ENCODE measurements around the gene RAB27B. TPM values are rescaled to one million over a fixed set of nuclear protein-coding genes. Genes with fewer than 3 reads are reported as not detected.

The RAB27B gene
- total and polyA plus RNA-seq, 2 of the 8 experiments (the other 6 are each of a cell fraction or from before 2014, with no cell fraction given): 0.05 to 0.60 TPM

GRCh38 chr18:54787121-54787520, 41.2 kb upstream of the RAB27B start:
- H3K14ac ChIP-seq (ENCODE audit: insufficient read length): no peak overlapping the region
- H3K27me3 ChIP-seq (replicated peaks in 1 of 4; ENCODE audit: control insufficient read depth in 3 of 4, extremely low read depth in 1 of 4, insufficient read depth in 3 of 4, low read length in 3 of 4): no peaks in the 10 kb centered on the region
- no peak overlapping the region for H2BK5ac ChIP-seq (ENCODE audit: low read depth, low read length)
- no peak overlapping the region for H4K8ac ChIP-seq (ENCODE audit: extremely low read depth, insufficient read depth, low read length)
- POLR2A ChIA-PET (ENCODE audit: partially characterized antibody): no interaction called here
- H3K23me2 ChIP-seq (ENCODE audit: low read depth, low read length): no peaks in the 10 kb centered on the region
- no peaks in the 10 kb centered on the region for H3K9me3 ChIP-seq (ENCODE audit: insufficient read depth in 2 of 2, low read depth in 1 of 2, low read length in 1 of 2)
- H3K4me3 ChIP-seq (ENCODE audit: extremely low read depth in 1 of 4, insufficient read depth in 2 of 4, low read depth in 3 of 4, low read length in 4 of 4): no peak overlapping the region
- DNase-seq (ENCODE audit: low read depth in 1 of 2, low spot score in 2 of 2): no peak
- H3K4me1 ChIP-seq (replicated peaks in 1 of 4; ENCODE audit: control insufficient read depth in 3 of 4, insufficient read depth in 4 of 4, low read length in 3 of 4): no peaks in the 10 kb centered on the region
- H4K91ac ChIP-seq (replicated peaks; ENCODE audit: insufficient read length, low read length): no peak overlapping the region
- no peak overlapping the region for H3K56ac ChIP-seq (replicated peaks; ENCODE audit: insufficient read length, low read depth, low read length)
- CTCF ChIA-PET (ENCODE audit: partially characterized antibody): interaction anchor here (0.6 kb wide), 1 partner anchor 141 kb away, joined by 4 read pairs; no protein-coding TSS in a partner anchor
- no peaks in the 10 kb centered on the region for H3K79me1 ChIP-seq (ENCODE audit: low read depth, low read length)
- H3K36me3 ChIP-seq (ENCODE audit: control insufficient read depth in 2 of 4, insufficient read depth in 4 of 4, low read length in 3 of 4): no peaks in the 10 kb centered on the region
- H2BK12ac ChIP-seq (ENCODE audit: low read depth, low read length): no peak overlapping the region
- no peak overlapping the region for H4K5ac ChIP-seq (ENCODE audit: insufficient read length, low read depth, low read length)
- no peaks in the 10 kb centered on the region for H4K20me1 ChIP-seq (replicated peaks in 1 of 2; ENCODE audit: control insufficient read depth in 1 of 2, insufficient read depth in 2 of 2, low read length in 2 of 2)
- no peak overlapping the region for H3K9ac ChIP-seq (replicated peaks in 1 of 4; ENCODE audit: extremely low read depth in 1 of 4, low read depth in 3 of 4, low read length in 3 of 4)
- no peaks in the 10 kb centered on the region for H3K79me2 ChIP-seq (ENCODE audit: control insufficient read depth in 1 of 2, insufficient read depth in 2 of 2, low read length in 2 of 2)
- TF ChIP-seq EZH2 (IDR thresholded peaks at IDR 0.05; ENCODE audit: low read depth, low read length, severe bottlenecking): no peak
- TF ChIP-seq ATF2 (IDR thresholded peaks at IDR 0.05; ENCODE audit: low read length): no peak
- TF ChIP-seq SP2 (IDR thresholded peaks at IDR 0.05; ENCODE audit: low read length): no peak
- no peak for TF ChIP-seq HDAC6 (IDR thresholded peaks at IDR 0.05; ENCODE audit: low read depth, low read length)
- TF ChIP-seq SIRT6 (IDR thresholded peaks at IDR 0.05; ENCODE audit: low read length): no peak
- no peak for TF ChIP-seq CHD2 (IDR thresholded peaks at IDR 0.05; ENCODE audit: low read length)
- no peak for TF ChIP-seq BACH1 (IDR thresholded peaks at IDR 0.05; ENCODE audit: low read length)
- TF ChIP-seq BCL11A (IDR thresholded peaks at IDR 0.05; ENCODE audit: low read depth in 2 of 2, low read length in 2 of 2): no peak
- TF ChIP-seq SIN3A (conservative IDR thresholded peaks at IDR 0.05 in 1 of 2, IDR thresholded peaks at IDR 0.05 in 1 of 2; ENCODE audit: low read depth in 1 of 2, low read length in 2 of 2): no peak
- TF ChIP-seq GABPA (IDR thresholded peaks at IDR 0.05; ENCODE audit: borderline replicate concordance, insufficient read depth, low read length): no peak
- H3K27ac ChIP-seq (ENCODE audit: low read depth, low read length): no peak overlapping the region
- H2BK20ac ChIP-seq (ENCODE audit: low read length): no peak overlapping the region
- no peak overlapping the region for H3K23ac ChIP-seq (ENCODE audit: insufficient read length)
- WGBS, 2 experiments (ENCODE audit: extremely low coverage in 1 of 2, insufficient coverage in 1 of 2, insufficient read length in 1 of 2, insufficient replicate concordance in 2 of 2, low coverage in 1 of 2, low lambda C conversion rate in 2 of 2, missing lambda C conversion rate in 1 of 2): 85% methylated on average over 5 of the region's 5 CpGs; no CpG with 5 or more reads in 1 of the 2 experiments
- no peak overlapping the region for H3K4me2 ChIP-seq (ENCODE audit: insufficient read depth in 1 of 2, low read depth in 2 of 2, low read length in 2 of 2)
- H2AFZ ChIP-seq (ENCODE audit: low read length): peak overlapping the region; percentile 82; the same call in 1 of the 2 replicates
- H3K18ac ChIP-seq (ENCODE audit: extremely low read depth, low read length): no peak overlapping the region
- no peak overlapping the region for H3K4ac ChIP-seq (replicated peaks; ENCODE audit: insufficient read length, low read depth, low read length)
- FAIRE-seq: no peak
- no peak overlapping the region for H2BK120ac ChIP-seq (replicated peaks; ENCODE audit: low read depth, low read length)
- no peak overlapping the region for H2BK15ac ChIP-seq (ENCODE audit: low read length)
- H2AK5ac ChIP-seq (ENCODE audit: low read depth, low read length): no peak overlapping the region
